Renal cortical epithelial cell (primary cell): ENCODE data around the gene HTT. TPM values are rescaled to one million over a fixed set of nuclear protein-coding genes. Genes with fewer than 3 reads are reported as not detected.

Experiments
- DNase-seq: peaks from one replicate; pipeline ENCODE4 v3.0.0-alpha.2; 2011; ENCODE audit warnings: low read depth
- total RNA-seq: library from RNA; depleted of rRNA; stranded (reverse); fragments of >200 nt; gene quantifications from 2 replicates; pipeline ENCODE4 v1.2.3, GENCODE V29; 2014

The HTT gene
- total RNA-seq, 1 donor from 2014 or later, result 91.8 TPM

DNA sequence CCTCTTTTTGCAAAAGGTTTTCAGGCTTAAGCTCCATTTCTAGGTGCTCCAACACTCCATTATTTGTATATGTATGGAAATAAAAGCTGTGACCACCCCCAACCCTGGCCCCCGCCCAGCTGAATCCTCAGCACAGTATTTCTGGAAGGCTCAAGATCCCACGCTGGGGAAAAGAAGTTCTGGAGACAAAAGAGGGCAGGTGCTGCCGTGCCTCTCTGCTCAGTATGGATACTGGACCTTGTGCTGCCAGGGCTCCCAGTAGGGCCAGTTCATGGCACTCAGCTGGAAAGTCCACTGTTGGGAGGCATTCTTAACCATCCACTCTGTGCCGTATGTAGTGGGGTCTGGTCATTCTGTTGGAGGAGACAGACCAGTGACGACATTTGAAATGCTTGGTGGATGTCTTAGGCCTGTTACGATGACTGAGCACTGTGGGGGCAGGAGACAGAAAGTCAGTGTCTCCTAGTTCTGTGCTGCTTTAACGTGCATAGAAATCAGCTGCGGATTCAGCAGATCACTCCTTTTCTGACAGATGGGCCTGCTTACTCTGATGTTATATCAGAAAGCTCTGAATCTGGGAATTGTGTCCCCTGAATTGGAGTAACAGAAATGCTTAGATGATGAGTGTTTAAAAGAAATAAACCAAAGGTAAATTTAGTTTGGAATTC, 126.1 kb downstream of the HTT start:
- DNase-seq, result no peak

GRCh38 chr4:3201718-3202702, 127.5 kb downstream of the HTT start:
- DNase-seq, result no peak

- DNase-seq, result no peak
These were observed 128.6 kb downstream of the HTT start for GRCh38 chr4:3202836-3203820.

DNA sequence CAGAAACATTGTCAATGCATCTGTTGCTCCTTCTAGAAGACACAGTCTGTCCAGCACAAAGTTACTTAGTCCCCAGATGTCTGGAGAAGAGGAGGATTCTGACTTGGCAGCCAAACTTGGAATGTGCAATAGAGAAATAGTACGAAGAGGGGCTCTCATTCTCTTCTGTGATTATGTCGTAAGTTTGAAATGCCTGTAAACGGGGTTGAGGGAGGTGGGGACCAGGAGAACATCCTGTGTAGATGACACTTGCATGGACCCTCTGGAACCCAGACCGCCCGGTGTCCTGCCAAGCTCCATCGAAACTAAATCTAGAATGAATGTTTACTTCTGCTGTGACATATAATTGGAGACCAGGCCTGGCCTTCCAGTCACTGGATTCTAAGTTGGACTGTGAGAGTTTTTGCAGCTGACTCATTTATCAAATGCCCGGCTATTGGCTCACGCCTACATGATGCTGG, 129.5 kb downstream of the HTT start:
- DNase-seq, result no peak

GRCh38 chr4:3205995-3206394, 131.5 kb downstream of the HTT start:
- no peak for DNase-seq

DNA sequence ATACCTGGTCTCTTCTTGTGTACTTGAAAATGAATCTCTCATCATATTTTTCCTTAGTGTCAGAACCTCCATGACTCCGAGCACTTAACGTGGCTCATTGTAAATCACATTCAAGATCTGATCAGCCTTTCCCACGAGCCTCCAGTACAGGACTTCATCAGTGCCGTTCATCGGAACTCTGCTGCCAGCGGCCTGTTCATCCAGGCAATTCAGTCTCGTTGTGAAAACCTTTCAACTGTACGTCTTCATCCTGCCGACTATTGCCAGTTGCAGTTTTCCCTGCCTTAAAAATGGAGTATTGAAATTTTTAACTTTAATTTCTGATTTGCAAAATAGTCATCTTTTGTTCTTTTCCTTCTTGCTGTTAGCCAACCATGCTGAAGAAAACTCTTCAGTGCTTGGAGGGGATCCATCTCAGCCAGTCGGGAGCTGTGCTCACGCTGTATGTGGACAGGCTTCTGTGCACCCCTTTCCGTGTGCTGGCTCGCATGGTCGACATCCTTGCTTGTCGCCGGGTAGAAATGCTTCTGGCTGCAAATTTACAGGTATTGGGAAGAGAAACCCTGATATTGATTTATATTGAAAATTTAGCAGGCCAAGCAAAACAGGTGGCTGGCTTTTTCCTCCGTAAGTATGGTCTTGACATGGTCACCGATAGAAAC, 132.1 kb downstream of the HTT start:
- no peak for DNase-seq

DNA sequence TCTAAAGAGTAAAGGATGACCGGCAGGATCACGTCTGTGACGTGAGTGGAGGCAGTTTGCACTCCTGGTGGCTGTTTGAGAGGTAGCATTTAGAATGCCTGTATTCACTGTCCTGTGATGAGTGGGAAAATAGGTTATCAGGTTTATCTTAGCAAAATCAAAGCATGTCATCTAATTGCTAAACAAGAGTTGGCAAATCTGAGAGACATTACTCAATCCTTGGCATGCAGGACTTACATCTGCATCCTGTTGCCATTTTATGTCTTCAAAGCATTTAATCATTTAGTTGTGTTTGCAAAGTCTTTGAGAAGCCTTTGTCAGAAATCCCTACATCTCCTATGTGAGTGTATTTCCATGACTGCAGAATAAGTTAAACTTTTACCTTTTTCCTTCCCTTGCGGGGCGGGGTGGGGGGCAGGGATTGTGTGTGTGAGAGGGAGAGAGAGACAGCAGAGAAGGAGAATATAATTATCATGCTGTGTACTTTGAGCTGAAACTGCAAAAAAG, 133.1 kb downstream of the HTT start:
- peak; percentile 13 for DNase-seq

GRCh38 chr4:3208826-3209225, 134.3 kb downstream of the HTT start:
- DNase-seq, result no peak

GRCh38 chr4:3209551-3210325, 135.3 kb downstream of the HTT start:
- no peak for DNase-seq

DNA sequence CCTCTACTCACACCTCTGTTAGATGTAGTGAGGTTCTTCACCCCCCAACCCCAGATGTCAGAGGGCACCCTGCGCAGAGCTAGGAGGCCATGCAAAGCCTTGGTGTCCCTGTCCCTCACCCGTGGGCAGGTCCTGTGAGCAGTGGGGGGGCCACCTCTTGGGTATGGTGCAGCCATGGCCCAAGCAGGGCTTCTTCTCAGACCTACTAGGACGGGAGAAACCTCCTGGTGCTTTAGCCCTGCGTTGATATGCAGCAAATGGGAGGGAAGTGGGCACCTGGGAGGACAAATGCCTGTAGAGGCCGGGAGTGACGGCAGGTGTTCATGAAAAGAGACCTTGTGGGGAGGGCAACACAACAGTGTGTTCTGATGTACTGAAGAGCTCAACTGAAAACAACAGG, 136.0 kb downstream of the HTT start:
- DNase-seq, result no peak

GRCh38 chr4:3211866-3212265, 137.4 kb downstream of the HTT start:
- DNase-seq, result no peak

DNA sequence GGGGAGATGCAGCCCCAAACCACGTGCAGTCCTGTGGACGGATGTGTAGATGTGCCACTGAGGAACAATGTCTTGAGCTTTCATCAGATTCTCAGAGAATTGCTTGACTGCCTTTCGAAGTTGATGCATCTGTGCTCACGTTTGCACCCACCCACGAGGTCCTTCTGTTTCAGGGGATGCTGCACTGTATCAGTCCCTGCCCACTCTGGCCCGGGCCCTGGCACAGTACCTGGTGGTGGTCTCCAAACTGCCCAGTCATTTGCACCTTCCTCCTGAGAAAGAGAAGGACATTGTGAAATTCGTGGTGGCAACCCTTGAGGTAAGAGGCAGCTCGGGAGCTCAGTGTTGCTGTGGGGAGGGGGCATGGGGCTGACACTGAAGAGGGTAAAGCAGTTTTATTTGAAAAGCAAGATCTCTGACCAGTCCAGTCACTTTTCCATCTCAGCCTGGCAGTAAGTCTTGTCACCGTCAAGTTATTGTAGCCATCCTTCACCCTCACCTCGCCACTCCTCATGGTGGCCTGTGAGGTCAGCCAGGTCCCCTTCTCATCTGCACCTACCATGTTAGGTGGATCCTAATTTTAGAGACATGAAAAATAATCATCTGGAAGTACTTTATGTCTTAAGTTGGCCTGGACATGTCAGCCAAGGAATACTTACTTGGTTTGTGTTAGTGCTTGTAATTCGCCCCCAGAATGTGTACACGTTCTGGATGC, 138.1 kb downstream of the HTT start:
- DNase-seq, result no peak

DNA sequence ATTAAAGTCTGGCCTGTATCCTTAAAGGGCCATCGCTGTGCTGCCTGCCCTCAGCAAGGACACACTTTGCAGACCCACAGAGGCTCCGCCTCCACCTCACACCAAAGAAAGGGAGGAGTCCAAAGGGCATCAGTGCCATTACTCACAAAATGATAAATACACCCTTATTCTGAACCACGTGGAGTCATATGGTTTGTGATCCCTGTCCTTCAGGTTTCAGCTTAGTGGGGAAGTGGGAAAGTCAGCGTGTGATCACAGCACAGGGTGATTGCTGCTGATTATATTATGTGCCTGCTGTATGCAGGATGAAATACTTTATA, 138.6 kb downstream of the HTT start:
- DNase-seq, result no peak

GRCh38 chr4:3213661-3214250, 139.3 kb downstream of the HTT start:
- DNase-seq, result no peak

DNA sequence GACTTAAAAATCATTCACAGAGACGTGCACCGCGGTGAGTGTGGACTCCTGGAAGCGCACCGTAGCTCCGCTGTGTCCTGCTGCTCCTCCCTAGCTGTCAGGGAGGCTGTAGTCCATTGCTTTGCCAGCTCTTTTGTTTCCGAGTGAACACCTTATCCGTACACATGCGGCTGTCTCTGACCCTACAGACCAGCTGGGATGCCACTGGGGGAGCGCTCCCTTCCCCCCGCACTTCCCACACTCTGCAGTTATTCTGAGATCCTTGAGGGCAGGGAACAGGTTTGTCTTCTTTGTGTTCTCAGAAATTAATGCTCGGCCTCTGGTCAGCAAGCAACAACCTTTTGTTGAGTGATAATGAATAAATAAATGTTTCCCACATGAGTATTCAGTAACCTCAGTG, 140.8 kb downstream of the HTT start:
- DNase-seq, result no peak

DNA sequence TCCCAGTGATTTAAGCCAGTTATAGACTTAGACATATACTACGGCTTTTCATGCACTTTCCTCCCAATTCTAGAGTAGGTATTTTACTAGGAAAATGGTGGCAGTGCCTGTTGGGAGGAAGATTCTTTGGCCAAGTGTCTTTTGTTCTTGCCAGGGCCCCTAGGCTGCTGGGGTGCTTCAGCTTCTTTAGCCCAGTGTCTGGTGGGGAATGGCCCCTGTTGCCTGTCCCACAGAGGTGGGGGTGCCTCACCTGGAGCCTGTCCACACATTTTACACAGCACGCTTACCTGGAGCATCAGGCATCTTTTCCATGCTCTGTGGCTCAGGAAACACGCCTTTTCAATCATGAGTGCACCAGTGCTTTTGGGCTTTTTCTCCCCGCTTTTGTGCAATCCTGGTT, 141.3 kb downstream of the HTT start:
- DNase-seq, result no peak

DNA sequence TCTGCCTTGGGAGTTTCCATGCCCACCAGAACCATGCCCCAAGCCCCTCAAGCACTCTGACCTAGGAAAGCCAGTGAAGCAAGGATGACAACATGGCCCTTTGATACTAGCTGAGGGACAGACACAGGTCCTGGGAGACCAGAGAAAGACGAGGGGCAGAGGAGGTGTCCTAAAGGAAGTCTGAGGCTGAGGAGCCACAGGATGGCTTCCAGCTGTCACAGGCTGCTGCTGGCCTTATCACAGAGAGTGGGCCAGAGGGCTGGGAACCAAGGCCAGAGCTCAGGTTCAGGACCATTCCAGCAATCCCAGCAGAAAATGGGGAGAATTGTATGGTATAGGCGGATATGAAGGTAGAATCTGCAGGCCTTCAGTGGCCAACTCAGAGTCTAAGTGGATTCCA, 142.8 kb downstream of the HTT start:
- no peak for DNase-seq

- DNase-seq, result no peak
These were observed 143.3 kb downstream of the HTT start for GRCh38 chr4:3217771-3218170.
